Tibial nerve (tissue), 4 donors: ENCODE data around the gene TNRC6C. TPM values are rescaled to one million over a fixed set of nuclear protein-coding genes. Genes with fewer than 3 reads are reported as not detected.
A peak's percentile ranks its signal among the peaks of the same experiment; 100 is the strongest.
"Not testable (repeated sequence)": the region's sequence is repeated elsewhere in the genome, so short reads cannot be mapped to it uniquely, and the experiment has no call there.

Experiments
- DNase-seq, 2 donors: peaks; one replicate each; pipeline ENCODE4 v3.0.0-alpha.2; 2019; ENCODE audit warnings: low spot score in 2 of 2
- H3K27ac ChIP-seq, 4 donors: fragments of 200-600 bp; sonication (generic) in 3 of 4; one replicate each; pipeline ENCODE4 v1.5.1; 2017 to 2019; ENCODE audit warnings: mild to moderate bottlenecking in 1 of 4
- H3K27me3 ChIP-seq, 2 donors: fragments of 200-600 bp; sonication (generic) in 1 of 2; one replicate each; pipeline versions ENCODE4 v1.5.1 to v1.6.0; 2017 to 2019
- H3K36me3 ChIP-seq, 3 donors: fragments of 200-600 bp; sonication (generic); one replicate each; pipeline ENCODE4 v1.5.1; 2018 to 2019
- H3K4me1 ChIP-seq, 4 donors: fragments of 200-600 bp; sonication (generic) in 3 of 4; one replicate each; pipeline ENCODE4 v1.5.1; 2017 to 2019
- H3K4me3 ChIP-seq, 4 donors: fragments of 200-600 bp; sonication (generic) in 3 of 4; one replicate each; pipeline ENCODE4 v1.5.1; 2017 to 2019; ENCODE audit warnings: mild to moderate bottlenecking in 1 of 4, moderate library complexity in 1 of 4
- H3K9me3 ChIP-seq, 4 donors: fragments of 200-600 bp; sonication (generic) in 3 of 4; one replicate each; pipeline ENCODE4 v1.5.1; 2017 to 2019
- CTCF ChIP-seq, 5 experiments: fragments of 200-600 bp in 3 of 5; fragments of 450-650 bp in 2 of 5; sonication (generic) in 3 of 5; IDR thresholded peaks; one replicate each; pipeline ENCODE4 v1.5.1; 2016 to 2019; ENCODE audit warnings: antibody characterized with exemption in 5 of 5, mild to moderate bottlenecking in 3 of 5, moderate library complexity in 2 of 5
- EP300 ChIP-seq, 2 donors: sonication (generic); formaldehyde crosslinking; IDR thresholded peaks; one replicate each; pipeline ENCODE4 v1.6.1; 2017; ENCODE audit warnings: antibody characterized with exemption in 2 of 2, mild to moderate bottlenecking in 1 of 2
- POLR2A ChIP-seq, 2 donors: fragments of 450-650 bp; IDR thresholded peaks; one replicate each; pipeline ENCODE4 v1.6.1; 2017; ENCODE audit warnings: antibody characterized with exemption in 2 of 2, mild to moderate bottlenecking in 2 of 2, moderate library complexity in 2 of 2
- WGBS, 2 donors: methylation state at CpG; one replicate each; pipeline ENCODE4 v1.1.5; 2018; 5-methylcytosine and 5-hydroxymethylcytosine counted together
- total RNA-seq, 4 donors: library from RNA; depleted of rRNA; stranded (reverse); fragments of >200 nt; gene quantifications; one replicate each; pipeline ENCODE4 v1.1.0, GENCODE V29; 2016

TNRC6C gene
- total RNA-seq, 4 donors from 2014 or later: 24.0 to 43.5 (median 34.3) TPM

GRCh38 chr17:77990301-77990700 is 31.8 kb downstream of the TNRC6C start:
- Histone ChIP-seq H3K27ac (no peak overlapping the region), H3K4me1 (peaks cover 0 to 35% (median 7%) of the 10 kb centered on the region in 4 donors), H3K9me3 (no peaks in the 10 kb centered on the region), H3K4me3 (no peak overlapping the region), H3K27me3 (no peaks in the 10 kb centered on the region), H3K36me3 (no peaks in the 10 kb centered on the region)
- 93 to 98% methylated on average over 3 of the region's 3 CpGs for WGBS, 2 donors
- TF ChIP-seq POLR2A (IDR thresholded peaks at IDR 0.05): no peak
- no peak for TF ChIP-seq CTCF (IDR thresholded peaks at IDR 0.05)
- TF ChIP-seq EP300 (IDR thresholded peaks at IDR 0.05): no peak
- no peak for DNase-seq

DNA sequence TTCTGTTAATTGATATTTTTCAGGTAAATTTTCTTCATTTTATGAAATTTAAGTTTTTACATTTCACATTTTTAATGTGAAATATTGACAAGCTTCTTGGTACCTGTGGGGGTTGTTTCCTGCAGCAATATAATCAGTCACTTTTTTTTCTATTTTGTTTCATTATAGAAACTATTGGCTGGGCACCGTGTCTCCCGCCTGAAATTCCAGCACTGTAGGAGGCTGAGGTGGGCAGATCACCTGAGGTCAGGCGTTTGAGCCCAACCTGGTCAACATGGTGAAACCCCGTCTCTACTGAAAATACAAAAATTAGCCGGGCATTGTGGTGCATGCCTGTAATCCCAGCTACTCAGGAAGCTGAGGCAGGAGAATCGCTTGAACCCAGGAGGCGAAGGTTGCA is 35.2 kb downstream of the TNRC6C start:
- H3K9me3 ChIP-seq, H3K27ac ChIP-seq, H3K36me3 ChIP-seq, H3K27me3 ChIP-seq, DNase-seq, H3K4me3 ChIP-seq: not testable (repeated sequence)
- peaks cover 0 to 47% (median 14%) of the 10 kb centered on the region in 4 donors for H3K4me1 ChIP-seq
- WGBS, 2 donors: 94% methylated on average over 7 of the region's 7 CpGs

- Histone ChIP-seq H3K36me3 (no peaks in the 10 kb centered on the region), H3K9me3 (no peaks in the 10 kb centered on the region), H3K4me3 (no peak overlapping the region), H3K27ac (no peak overlapping the region), H3K4me1 (peaks cover 0 to 51% (median 14%) of the 10 kb centered on the region in 4 donors), H3K27me3 (no peaks in the 10 kb centered on the region)
- TF ChIP-seq POLR2A (IDR thresholded peaks at IDR 0.05) (no peak), EP300 (IDR thresholded peaks at IDR 0.05) (peak in 1 of 2 donors; percentile 6)
- WGBS, 2 donors: 46 to 47% methylated on average over 6 of the region's 6 CpGs
- DNase-seq: no peak
Observed at GRCh38 chr17:77995146-77995852, 36.8 kb downstream of the TNRC6C start.

- 86 to 90% methylated on average over 3 of the region's 3 CpGs for WGBS, 2 donors
- TF ChIP-seq POLR2A (IDR thresholded peaks at IDR 0.05): no peak
- TF ChIP-seq CTCF (IDR thresholded peaks at IDR 0.05): no peak
- TF ChIP-seq EP300 (IDR thresholded peaks at IDR 0.05): no peak
- Histone ChIP-seq H3K4me1 (peaks cover 0 to 61% (median 18%) of the 10 kb centered on the region in 4 donors), H3K36me3 (no peaks in the 10 kb centered on the region), H3K27ac (no peak overlapping the region), H3K27me3 (no peaks in the 10 kb centered on the region), H3K4me3 (no peak overlapping the region), H3K9me3 (no peaks in the 10 kb centered on the region)
- no peak for DNase-seq
Observed at GRCh38 chr17:77996256-77996655, 37.8 kb downstream of the TNRC6C start.

- Histone ChIP-seq H3K9me3 (no peaks in the 10 kb centered on the region), H3K27me3 (no peaks in the 10 kb centered on the region), H3K36me3 (peaks cover 0 to 1% (median 0%) of the 10 kb centered on the region in 3 donors), H3K4me3 (no peak overlapping the region), H3K4me1 (peaks cover 0 to 57% (median 18%) of the 10 kb centered on the region in 4 donors), H3K27ac (no peak overlapping the region)
- TF ChIP-seq POLR2A (IDR thresholded peaks at IDR 0.05): no peak
- TF ChIP-seq EP300 (IDR thresholded peaks at IDR 0.05): no peak
- TF ChIP-seq CTCF (IDR thresholded peaks at IDR 0.05): no peak
- 92 to 95% methylated on average over 7 of the region's 7 CpGs for WGBS, 2 donors
- DNase-seq: no peak
Observed at GRCh38 chr17:77999413-78000173, 41.1 kb downstream of the TNRC6C start.

DNA sequence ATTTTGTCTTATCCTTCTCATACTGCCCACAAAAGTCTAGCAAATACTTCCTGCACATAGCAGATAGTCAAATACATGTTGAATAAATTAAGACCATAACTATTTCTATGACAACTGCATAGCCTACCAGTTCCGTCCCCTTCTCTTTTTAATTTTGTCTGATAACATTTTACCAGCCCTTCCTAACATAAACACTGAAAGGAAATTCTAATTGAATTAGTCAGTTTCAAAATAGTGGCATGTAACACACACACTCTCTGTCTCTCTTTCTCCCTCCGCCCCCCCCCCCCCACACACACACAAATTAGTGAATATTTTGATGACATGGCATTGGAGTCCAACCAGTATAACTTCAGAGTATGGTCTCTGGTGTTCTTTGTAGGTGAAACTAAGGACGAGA is 41.8 kb downstream of the TNRC6C start:
- no peak for TF ChIP-seq EP300 (IDR thresholded peaks at IDR 0.05)
- TF ChIP-seq POLR2A (IDR thresholded peaks at IDR 0.05): no peak
- TF ChIP-seq CTCF (IDR thresholded peaks at IDR 0.05): no peak
- H3K27me3 ChIP-seq: no peaks in the 10 kb centered on the region
- WGBS, 2 donors: 44 to 54% methylated on average over 3 of the region's 3 CpGs
- no peak overlapping the region for H3K27ac ChIP-seq
- H3K36me3 ChIP-seq: peaks cover 0 to 7% (median 0%) of the 10 kb centered on the region in 3 donors
- H3K4me3 ChIP-seq: no peak overlapping the region
- no peak for DNase-seq
- no peaks in the 10 kb centered on the region for H3K9me3 ChIP-seq
- peaks cover 0 to 50% (median 13%) of the 10 kb centered on the region in 4 donors for H3K4me1 ChIP-seq
